ENCODE measurements around the gene TIMM10.

TIMM10 gene

DNA sequence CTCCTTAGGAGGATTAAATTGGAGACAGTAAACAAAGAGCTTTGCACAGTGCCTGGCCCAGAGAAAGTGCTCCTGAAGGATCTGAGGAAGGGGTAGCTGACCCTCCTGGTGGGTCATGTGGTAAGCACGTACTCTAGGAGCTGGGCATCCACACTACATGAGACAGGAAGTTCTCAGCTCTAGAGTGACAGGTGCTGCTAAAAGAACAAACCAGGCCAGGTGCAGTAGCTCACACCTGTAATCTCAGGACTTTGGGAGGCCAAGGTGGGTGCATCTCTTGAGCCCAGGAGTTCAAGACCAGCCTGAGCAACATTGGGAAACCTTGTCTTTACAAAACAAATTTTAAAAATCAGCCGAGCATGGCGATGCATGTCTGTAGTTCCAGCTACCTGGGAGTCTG lies 28.2 kb downstream of the TIMM10 start:
- no peak for DNase-seq

DNA sequence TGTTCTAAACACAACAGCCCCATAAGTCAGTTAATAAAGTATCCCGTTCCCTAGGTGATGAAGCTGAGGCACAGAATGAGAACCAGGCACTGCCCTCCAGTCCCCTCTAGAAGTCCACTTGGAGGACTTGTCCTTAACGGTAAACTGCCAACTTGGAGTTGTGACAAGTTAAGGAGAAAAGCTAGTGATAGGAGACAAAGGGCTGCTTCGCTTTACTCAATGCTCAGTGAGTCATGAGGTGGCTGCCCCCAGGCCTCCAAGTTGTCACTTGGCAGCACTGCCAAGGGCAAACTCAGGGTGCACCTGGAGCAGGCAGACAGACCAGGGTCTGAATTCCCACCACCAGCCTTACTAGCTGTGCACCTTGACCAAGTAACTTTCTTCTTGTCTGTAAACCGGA lies 28.6 kb downstream of the TIMM10 start:
- DNase-seq: no peak

DNA sequence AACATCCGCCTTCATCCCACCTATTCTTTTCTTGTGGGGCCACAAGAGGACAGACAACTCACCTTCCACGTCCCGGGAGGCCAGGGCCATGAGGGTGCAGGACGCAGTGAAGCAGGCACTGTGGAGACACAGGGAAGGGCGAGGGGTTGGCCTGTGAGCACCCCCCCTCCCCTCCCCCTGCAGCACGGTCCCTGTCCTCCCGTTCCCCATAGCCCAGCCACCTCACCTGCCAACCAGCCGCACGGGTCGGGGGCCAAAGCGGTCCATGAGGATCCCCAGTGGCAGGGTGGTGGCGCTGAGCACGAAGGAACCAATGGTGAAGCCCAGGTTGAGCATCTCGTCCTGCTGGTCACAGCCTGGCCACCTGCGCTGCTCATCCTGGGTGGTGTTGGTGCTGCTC lies 29.6 kb downstream of the TIMM10 start:
- DNase-seq: no peak

DNA sequence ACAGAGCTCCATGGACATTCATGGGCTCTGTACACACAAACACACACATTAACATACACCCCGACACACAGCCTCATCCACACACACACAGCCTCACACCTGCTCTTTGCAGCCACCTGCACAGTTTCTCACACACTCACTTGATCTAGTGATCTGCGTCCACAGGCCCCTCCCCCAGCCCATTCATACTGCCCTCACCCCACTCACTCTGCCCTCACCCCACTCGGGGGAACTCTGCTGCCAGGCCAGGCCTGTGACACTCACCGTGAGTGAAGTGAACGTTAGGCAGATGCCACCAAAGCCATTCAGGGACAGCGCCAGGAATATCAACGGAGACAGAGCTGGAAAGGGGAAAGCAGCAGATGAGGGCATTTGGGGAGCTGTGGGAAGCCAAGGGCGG lies 30.0 kb downstream of the TIMM10 start:
- DNase-seq: no peak

DNA sequence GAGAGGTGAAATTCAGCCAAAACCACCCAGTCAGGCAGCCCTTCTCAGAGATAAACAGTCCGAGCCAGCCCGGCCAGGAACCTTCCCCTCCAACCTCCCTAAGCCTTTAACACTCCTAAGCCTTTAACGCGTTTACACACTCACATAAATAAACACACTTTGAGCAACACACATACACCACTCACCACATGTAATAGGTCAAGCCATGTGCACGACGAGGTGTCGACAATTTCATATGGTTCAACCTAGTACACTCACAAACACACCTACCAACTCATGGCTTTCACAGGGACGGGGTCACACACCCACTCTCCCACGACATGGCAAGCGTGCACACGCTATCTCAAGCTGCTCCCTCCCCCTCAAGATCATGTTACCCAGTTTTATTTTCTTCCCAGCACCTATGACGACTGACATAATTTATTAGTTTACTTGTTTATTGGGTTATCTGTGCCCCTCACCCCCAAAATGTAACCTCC lies 30.5 kb downstream of the TIMM10 start:
- DNase-seq: no peak

DNA sequence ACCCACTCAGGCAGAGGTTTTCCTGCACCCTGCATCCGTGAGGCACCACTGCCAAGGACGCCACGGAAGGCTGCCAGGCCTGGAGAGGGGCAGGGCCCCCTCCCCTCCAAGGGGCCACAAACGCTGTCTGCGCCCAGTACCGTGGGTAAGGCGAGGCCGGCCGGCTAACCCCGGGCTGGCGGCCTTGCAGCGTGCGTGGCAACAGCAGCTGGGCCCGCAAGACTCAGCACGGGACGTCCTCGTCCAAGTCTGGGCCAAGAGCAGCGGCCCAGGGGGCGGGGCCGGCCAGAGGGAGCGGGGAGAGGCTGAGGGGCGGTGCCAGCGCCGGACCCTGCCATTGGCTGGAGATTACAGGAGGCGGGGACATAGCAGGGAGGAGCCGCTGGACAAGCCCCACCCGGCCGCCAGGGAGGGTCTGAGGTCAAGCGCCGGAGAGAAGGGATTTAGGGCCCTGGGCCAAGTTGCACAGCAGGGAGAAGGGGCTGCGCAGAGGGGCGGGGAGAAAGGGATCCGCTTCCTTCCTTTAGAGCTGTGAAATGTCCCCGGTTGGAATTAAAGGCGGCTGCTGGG lies 31.1 kb downstream of the TIMM10 start:
- peak; percentile 90 for DNase-seq

DNA sequence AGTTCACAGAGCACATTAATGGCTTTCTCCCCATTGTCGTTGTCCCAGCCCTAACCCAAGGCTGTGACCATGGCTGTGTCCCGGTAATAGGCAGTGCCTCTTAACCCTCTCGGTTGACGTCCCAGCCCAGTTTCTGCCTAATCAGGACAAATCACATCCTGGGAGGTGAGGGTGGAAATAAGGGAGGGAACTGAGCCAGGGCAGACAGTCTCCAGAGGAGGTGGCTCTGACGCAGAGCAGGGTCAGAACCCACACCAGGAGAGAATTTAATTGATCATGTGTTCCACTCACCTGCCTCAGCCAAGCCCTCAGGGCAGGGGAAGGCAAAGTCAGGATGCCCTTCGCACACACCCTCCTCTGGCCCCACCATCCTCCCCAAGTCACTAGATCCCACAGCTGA lies 32.0 kb downstream of the TIMM10 start:
- DNase-seq: no peak

DNA sequence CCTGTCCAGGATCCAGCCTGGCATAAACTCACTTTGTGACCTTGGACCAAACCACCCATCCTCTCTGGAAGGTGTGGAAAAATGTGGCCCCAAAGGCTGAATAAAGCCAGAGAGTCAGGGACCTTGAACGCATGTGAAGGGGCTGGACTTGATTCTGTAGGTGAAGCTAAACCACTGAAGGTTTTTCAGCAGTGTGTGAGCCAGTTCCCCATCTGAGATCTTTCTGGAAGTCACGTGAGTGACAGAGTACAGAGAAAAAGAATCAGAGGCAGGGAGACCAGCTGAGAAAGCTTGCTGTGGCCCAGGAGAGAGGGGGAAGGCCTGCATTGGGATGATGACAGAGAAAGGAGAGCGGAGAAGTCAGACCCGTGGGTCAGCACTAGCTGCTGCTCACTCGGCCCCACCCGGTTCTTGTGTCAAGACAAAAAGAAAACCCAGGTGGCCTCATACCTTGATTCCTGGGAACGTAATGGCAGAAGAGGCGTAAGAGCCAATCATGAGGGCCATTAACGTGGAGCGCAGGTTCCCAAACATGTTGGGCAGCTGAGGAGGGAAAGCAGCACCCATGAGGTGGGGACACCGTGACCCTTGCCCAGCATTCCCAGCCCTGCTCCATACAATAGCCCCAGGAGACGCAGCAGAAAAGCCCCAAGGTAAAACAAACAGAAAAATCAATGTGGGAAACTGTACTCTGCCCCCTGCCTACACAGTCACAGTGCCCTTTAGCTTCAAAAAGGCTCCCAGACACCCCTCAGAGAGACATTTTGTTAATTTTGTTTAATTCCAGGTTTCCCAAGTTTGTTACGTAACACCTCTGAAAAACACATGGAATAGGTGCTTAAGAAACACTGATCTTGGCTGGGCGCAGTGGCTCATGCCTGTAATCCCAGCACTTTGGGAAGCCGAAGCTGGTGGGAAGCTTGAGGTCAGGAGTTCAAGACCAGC lies 33.0 kb downstream of the TIMM10 start:
- no peak for DNase-seq

DNA sequence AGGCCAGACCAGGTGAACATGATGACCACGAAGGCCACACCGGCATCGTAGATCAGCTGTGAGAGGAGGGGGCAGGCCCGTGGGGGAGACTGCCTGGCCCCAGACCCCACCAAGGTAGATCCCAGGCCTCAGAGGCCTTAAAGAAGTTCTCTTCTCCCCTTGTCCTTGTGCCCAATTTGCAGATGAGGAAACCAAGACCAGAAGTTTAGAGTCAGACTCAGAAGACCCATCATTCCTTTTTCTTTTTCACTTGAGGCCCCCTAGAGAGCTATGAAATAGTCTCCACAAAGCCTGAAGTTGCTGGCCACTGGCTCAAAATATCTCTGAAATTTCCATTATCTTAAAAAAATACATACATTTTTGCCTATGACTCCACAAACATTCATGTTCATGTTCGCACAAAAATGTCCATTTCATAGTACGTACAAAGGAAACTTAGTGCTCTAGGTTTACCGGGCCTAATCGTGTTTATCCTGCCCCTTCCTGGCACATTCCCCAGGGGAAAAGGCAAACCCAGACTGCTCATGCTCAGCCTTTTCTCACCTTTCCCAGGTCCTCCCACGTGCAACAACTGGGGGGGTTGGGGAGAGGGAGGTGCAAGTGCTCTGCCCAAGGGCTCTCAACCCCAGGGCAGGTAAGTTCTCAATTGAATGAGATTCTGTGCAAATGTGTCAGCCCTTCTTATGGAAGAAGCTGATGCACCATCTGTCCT lies 34.3 kb downstream of the TIMM10 start:
- no peak for DNase-seq

DNA sequence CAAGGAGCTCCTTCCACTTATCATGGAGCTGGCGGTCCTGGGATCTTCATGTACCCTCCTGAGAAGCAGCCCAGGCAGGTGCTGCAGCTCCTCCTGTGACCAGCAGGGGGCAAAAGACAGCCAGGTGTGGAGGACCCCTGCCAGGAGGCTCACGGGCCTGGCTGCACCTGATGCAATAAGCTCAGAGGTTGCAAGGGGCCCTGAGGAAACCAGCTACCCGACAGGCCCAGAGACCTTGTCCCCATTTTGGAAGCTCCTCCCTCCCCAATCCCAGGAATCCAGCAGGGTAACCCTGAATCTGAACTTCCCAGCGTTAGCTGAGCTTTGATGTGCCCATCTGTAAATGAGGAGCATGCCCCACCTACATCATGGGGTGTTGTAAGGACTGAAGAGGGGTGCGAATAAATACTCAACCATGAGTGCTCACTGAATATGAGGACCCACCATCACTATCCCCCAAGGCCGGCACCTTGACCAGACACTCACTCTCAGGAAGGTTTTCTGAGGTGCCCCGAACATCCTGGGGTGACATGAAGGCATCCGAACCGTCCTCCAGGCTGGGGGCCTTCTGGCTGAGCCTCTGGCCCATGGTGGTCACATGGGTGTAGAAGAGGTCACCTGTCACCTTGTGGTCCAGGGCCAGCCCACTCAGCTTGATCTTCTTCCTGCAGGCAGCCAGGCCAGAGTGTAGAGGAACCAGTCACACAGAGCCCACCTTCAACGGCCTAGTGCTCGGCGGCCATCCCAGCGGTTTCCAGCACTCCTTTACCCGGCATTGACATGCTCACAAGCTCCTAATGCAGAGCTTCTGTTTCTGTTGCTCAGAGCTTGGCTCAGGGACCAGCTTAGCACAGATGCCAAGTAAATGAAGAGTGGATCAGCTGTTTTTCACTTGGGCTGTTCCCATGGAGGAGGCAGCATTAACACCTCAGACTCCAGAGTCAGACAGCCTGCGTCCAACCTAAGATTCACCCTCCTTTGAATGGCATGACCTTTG lies 36.7 kb downstream of the TIMM10 start:
- DNase-seq: peak; percentile 31

DNA sequence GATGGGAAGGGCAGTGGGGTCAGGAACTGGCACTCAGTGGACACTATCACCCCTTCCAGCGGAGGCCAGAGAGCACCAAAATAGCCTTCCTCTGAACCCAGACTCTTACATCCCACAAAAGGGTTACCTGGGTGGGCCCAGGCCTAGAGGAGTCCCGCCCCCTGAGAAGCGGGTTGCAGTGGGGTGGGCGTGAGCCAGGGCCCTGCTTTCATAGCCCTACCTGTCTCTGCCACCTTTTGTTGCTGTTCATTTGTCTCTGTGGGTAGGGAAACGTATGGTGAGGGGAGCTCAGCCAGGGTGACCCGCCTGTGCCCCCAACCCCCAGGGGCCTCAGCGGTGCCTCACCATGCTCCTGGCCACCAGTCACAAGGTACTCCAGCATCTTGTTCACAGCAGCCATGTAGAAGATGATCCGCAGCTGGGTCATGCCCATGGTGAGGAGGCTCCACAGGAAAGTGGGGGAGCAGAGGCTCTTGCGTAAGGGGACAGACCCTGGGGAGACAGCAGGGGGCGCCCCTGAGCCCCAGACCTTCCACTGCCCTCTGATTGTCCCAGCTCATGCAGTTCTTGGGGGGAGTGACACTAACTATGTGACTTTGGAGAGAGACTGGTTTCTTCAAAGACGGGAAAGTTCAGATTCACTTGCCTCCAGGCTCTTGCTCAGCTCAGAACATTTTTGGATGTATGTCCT lies 39.0 kb downstream of the TIMM10 start:
- DNase-seq: no peak

DNA sequence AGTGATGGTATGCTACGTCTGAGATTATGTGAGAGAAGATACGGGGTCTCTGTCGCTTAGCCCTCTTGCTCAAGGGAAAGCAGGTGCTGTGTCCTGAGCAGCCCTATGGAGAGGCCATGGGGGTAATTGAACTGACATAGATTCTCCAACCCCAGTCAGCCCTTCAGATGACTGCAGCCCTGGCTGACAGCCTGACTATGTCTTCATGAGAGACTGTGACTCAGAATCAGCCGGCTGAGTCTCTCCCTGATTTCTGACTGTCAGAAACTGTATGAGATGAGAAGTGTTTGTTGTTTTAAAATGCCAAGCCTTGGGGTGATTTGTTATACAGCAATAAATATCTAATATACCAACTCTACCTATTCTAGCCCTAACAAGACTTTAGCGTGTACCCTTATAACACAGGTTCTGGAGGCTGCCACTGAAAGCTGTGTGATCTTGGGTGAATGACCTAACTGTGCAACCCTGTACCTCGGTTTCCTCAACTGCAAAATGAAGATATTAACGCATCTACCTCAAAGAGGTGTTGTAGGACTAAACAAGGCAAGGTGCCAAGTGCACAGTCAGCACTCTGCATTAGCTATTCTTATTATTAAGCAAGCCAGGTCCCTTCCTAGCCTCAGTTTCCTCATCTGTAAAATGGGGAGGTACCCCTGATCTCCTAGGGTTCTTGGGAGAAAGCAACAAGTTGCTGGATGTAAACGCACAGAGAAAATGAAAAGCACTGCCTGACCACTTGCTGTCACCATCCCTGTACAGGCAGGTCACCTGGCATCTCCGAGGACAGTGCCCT lies 39.9 kb downstream of the TIMM10 start:
- no peak for DNase-seq

DNA sequence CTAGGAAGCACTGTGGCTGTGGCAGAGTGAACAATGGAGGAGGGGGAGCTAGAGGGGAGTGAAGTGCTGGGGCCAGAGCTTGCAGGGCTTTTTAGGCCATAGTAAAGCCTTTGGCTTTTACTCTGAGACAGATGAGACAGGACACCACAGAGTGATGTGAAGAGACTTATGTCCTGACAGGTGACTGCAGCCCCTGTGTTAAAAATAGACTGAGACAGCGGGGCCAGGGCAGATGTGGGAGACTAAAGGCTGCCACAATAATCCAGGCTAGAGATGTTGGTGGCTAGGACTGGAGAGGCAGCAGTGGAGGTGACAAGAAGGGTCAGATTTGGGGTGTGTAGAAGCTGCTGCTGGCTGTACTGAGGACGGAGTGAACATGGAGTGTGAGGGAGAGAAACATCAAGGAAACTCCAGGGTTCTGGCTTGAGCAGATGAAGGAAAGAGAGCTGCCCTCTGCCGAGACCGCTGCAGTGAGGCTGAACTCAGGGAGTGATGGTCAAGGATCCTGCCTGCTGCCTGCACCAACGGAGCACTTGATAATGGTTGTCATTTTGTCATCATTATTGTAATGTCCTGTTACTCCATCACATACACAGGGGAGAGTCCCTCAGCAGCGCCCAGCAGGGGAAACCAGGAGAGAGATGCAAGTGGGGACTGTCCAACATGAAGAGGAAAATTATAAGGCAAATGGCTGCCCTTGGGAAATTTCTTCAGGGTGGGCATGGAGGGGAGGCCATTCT lies 42.5 kb downstream of the TIMM10 start:
- no peak for DNase-seq

DNA sequence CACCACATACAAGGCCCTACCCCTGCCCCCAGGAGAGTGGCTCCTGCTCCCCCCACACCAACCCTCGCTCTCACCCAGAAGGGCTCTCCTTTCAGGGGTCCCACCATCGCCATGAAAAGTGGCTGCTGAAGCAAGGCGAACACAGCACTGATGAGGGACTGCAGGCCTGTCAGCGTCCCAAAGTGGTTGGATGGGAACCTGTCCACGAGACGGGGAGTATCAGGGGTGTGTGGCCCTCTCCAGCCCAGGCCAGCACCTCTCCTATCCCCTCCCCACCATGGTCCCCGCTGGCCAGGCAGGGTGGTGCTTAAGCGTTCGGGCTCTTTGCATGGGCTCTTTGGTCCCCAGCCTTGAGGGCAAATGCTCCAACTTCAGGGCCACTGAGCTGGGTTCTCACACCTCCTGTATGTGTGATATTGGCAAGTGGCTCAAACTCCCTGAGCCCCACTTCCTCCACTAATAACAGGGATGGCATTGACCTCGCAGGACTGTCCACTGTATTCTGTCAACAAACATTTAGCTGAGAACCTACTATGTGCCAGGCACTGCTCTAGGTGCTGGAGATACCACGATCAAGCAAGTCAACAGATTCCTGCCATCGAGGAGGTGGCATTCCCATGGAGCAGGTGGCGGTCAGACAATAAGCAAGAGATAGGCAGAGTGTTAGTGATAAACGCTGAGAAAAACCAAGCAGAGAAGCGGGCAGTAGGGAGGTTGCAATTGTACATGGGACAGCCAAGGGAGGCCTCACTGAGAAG lies 43.4 kb downstream of the TIMM10 start:
- DNase-seq: no peak

DNA sequence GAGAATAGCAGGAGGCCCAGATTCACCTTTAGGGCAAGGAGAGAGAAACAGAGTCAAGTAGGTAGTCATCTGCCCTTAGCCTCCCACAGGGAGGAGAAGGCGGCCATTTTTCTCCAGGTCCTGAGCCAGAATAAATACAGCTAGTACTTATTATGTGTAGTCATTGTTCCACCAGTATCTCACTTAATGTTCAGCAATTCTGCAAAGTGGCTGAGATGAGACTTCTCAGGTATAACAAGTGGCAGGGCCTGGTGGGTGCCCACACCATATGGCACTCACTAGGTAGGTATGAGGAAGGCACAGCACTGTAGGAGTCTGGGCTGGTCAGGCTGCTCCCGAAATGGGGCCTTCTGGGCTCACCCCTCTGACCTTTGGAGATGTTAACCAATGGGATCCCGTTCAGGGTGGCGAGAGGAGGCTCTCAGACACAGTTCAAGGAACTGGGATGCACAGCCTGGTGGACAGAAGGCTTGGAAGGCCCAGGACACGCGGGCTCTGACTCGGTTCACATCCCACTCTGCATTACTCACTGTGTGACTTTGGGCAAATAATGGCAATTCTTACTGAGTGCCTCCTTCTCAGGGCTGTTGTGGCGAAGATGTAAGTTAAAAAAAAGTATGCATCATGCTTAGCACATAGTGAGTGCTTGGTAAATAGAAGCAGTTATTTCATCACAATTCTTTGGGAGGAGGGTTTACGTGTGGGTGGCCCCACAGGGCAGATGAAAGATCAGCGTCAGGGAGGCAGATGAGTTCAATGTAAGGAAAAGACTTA lies 45.1 kb downstream of the TIMM10 start:
- DNase-seq: no peak

DNA sequence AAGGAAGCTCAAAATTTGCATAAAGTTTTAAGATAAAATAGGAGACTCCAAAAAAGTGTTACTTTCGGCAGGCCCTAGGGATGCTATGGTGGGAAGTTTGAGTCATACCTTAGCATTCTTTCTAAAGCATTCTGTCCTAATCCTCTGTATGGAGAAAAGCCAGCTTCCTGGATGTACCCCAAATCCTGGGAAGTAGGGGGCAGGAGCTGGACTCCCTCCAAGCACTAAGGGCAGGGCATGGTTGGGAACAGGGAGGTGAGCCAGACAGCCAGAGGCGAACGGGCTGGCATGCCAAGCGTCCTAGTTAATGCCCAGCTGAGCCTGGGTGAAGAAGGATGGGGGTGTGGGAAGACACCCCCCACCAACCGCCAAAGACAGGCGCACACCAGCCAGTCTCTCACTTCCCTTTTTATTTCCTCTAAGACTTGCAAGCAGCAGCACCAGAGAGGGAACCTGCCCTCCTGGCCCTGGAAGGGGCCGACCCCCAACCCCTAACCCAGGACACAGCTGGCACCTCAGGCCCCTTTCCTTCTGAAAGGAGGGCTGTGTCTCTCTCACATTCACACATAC lies 46.3 kb downstream of the TIMM10 start:
- no peak for DNase-seq

DNA sequence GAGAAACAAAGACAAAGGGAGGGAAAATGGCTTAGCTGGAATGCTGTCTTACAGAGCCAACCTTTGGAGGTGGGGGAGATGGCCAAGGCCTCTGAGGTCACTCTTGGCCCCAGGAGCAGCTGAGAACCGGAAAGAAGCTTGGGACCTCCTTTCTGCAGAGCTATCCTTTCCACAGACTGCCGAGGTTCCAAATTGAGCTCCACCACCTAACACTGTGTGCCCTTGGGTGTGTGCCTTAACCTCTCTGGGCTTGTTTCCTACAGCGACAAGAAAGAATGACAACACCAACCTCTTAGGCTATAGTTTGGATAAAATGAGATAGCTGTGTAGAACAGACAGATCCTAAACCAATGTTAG lies 47.0 kb downstream of the TIMM10 start:
- DNase-seq: no peak

Data from midbrain (tissue), 1 donor.